Loucy (cell line): ENCODE results near the gene ARL6IP4.

ENCODE experiments used
- H2AFZ ChIP-seq: fragments of 200-600 bp; sonication (generic); 2 replicates; pipeline ENCODE4 v1.6.0; 2016; ENCODE audit warnings: antibody characterized with exemption, mild to moderate bottlenecking, low read length, moderate library complexity
- H3F3A ChIP-seq: fragments of 200-600 bp; 2 replicates; pipeline ENCODE4 v1.6.0; 2016; ENCODE audit warnings: antibody characterized with exemption, low read depth, mild to moderate bottlenecking
- H3K27me3 ChIP-seq: fragments of 200-600 bp; sonication (generic); 2 replicates; pipeline ENCODE4 v1.6.1; 2014; ENCODE audit warnings: low read length, mild to moderate bottlenecking; ENCODE audit not compliant: insufficient read depth, poor library complexity, severe bottlenecking
- H3K36me3 ChIP-seq: fragments of 200-600 bp; sonication (generic); 2 replicates; pipeline ENCODE4 v1.6.1; 2016; ENCODE audit warnings: low read length; ENCODE audit not compliant: insufficient read depth
- H3K4me1 ChIP-seq: fragments of 200-600 bp; sonication (generic); 2 replicates; pipeline ENCODE4 v1.5.1; 2014; ENCODE audit warnings: low read length, mild to moderate bottlenecking; ENCODE audit not compliant: insufficient read depth, poor library complexity, severe bottlenecking
- H3K4me2 ChIP-seq: fragments of 200-600 bp; sonication (generic); 2 replicates; pipeline ENCODE4 v1.6.0; 2014; ENCODE audit warnings: antibody characterized with exemption, low read length, low read depth, mild to moderate bottlenecking; ENCODE audit not compliant: poor library complexity, severe bottlenecking
- H3K4me3 ChIP-seq: fragments of 200-600 bp; sonication (generic); 2 replicates; pipeline ENCODE4 v1.5.1; 2014; ENCODE audit warnings: low read length, mild to moderate bottlenecking, mixed read lengths; ENCODE audit not compliant: poor library complexity, severe bottlenecking
- H3K79me2 ChIP-seq: fragments of 200-600 bp; sonication (generic); 2 replicates; pipeline ENCODE4 v1.6.1; 2014; ENCODE audit warnings: low read length; ENCODE audit not compliant: insufficient read depth
- H3K9ac ChIP-seq: fragments of 200-600 bp; sonication (generic); 2 replicates; pipeline ENCODE4 v1.6.0; 2014; ENCODE audit warnings: mild to moderate bottlenecking, low read depth, low read length, moderate library complexity; ENCODE audit not compliant: poor library complexity, severe bottlenecking
- H3K9me2 ChIP-seq: fragments of 200-600 bp; sonication (generic); replicated peaks from 2 replicates; pipeline ENCODE4 v1.6.1; 2016; ENCODE audit warnings: low read depth, low read length, mixed read lengths
- H3K9me3 ChIP-seq: fragments of 200-600 bp; sonication (generic); 2 replicates; pipeline ENCODE4 v1.6.1; 2014; ENCODE audit warnings: mild to moderate bottlenecking, antibody characterized with exemption, low read length, low read depth; ENCODE audit not compliant: insufficient read depth
- H4K20me1 ChIP-seq: fragments of 200-600 bp; sonication (generic); 2 replicates; pipeline ENCODE4 v1.6.0; 2014; ENCODE audit warnings: antibody characterized with exemption, low read length, mild to moderate bottlenecking; ENCODE audit not compliant: insufficient read depth, poor library complexity, severe bottlenecking
- EZH2phosphoT487 ChIP-seq: fragments of 200-600 bp; IDR thresholded peaks from 2 replicates; pipeline ENCODE4 v1.6.1; 2018; ENCODE audit warnings: antibody characterized with exemption, mild to moderate bottlenecking, moderate library complexity, borderline replicate concordance
- TF ChIP-seq, protein P1 (sequence below): fragments of 200-600 bp; sonication (generic); conservative IDR thresholded peaks from 2 replicates; pipeline ENCODE4 v1.5.1; 2014; ENCODE audit warnings: mild to moderate bottlenecking, antibody characterized with exemption, low read length

Gene ARL6IP4

GRCh38 chr12:122958198-122958888 lies 22.1 kb upstream of the ARL6IP4 start:
- Histone ChIP-seq H3K9me3 (no peaks in the 10 kb centered on the region), H3K36me3 (no peaks in the 10 kb centered on the region), H3F3A (no peaks in the 10 kb centered on the region), H3K4me3 (no peak overlapping the region), H3K9ac (no peak overlapping the region), H3K27me3 (no peaks in the 10 kb centered on the region), H3K4me2 (no peak overlapping the region), H3K79me2 (no peaks in the 10 kb centered on the region), H3K4me1 (no peaks in the 10 kb centered on the region), H4K20me1 (no peaks in the 10 kb centered on the region), H3K9me2 (no peaks in the 10 kb centered on the region), H2AFZ (no peak overlapping the region)
- TF ChIP-seq EZH2phosphoT487, result no peak
- TF ChIP-seq, protein P1, sequence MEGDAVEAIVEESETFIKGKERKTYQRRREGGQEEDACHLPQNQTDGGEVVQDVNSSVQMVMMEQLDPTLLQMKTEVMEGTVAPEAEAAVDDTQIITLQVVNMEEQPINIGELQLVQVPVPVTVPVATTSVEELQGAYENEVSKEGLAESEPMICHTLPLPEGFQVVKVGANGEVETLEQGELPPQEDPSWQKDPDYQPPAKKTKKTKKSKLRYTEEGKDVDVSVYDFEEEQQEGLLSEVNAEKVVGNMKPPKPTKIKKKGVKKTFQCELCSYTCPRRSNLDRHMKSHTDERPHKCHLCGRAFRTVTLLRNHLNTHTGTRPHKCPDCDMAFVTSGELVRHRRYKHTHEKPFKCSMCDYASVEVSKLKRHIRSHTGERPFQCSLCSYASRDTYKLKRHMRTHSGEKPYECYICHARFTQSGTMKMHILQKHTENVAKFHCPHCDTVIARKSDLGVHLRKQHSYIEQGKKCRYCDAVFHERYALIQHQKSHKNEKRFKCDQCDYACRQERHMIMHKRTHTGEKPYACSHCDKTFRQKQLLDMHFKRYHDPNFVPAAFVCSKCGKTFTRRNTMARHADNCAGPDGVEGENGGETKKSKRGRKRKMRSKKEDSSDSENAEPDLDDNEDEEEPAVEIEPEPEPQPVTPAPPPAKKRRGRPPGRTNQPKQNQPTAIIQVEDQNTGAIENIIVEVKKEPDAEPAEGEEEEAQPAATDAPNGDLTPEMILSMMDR, result no peak

DNA sequence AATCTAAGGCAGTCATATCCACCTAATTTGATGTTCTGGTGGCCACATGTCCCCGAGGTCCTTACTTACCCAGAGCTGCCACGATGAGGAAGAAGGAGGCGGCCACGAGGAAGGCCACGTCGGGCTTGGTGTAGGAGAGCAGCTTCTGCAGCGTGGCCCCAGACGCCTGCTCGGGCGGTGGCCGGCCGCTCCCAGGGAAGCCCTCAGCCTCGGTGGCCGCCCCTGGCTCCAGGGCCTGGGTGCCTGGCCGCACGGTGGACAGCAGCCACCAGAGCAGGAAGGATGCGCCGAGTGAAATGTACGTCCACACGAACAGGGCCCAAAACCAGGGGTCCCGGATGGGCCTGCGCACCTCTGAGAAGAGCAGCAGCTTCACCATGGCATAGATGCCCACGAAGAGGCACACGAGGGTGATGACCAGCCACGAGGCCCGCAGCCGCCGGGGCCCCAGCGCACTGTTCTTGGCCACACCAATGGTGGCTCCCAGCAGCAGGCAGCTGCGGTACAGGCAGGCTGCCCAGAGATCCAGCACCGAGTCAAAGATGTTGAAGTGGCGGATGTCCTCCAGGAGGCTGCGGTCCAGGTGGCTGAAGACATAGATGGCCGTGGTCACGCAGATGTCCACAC lies 20.8 kb upstream of the ARL6IP4 start:
- Histone ChIP-seq H3K27me3 (no peaks in the 10 kb centered on the region), H3K9me2 (no peaks in the 10 kb centered on the region), H3K4me3 (no peak overlapping the region), H3K79me2 (no peaks in the 10 kb centered on the region), H4K20me1 (no peaks in the 10 kb centered on the region), H3K9me3 (no peaks in the 10 kb centered on the region), H3K9ac (no peak overlapping the region), H3K4me1 (no peaks in the 10 kb centered on the region), H3K4me2 (no peak overlapping the region), H3F3A (no peaks in the 10 kb centered on the region), H2AFZ (no peak overlapping the region), H3K36me3 (no peaks in the 10 kb centered on the region)
- TF ChIP-seq EZH2phosphoT487, result no peak
- TF ChIP-seq, protein P1, result no peak

- no peaks in the 10 kb centered on the region for H3K79me2 ChIP-seq
- H3K4me3 ChIP-seq, result no peak overlapping the region
- H3F3A ChIP-seq, result no peaks in the 10 kb centered on the region
- TF ChIP-seq EZH2phosphoT487, result no peak
- TF ChIP-seq, protein P1, result no peak
- H3K4me2 ChIP-seq, result no peak overlapping the region
- no peaks in the 10 kb centered on the region for H3K27me3 ChIP-seq
- H3K9me2 ChIP-seq, result no peaks in the 10 kb centered on the region
- no peaks in the 10 kb centered on the region for H4K20me1 ChIP-seq
- H3K9ac ChIP-seq, result no peak overlapping the region
- no peaks in the 10 kb centered on the region for H3K4me1 ChIP-seq
- no peaks in the 10 kb centered on the region for H3K9me3 ChIP-seq
- no peak overlapping the region for H2AFZ ChIP-seq
- H3K36me3 ChIP-seq, result no peaks in the 10 kb centered on the region
Observed at GRCh38 chr12:122960193-122960569, 20.3 kb upstream of the ARL6IP4 start.
